Muscle layer of colon (tissue), 2 donors: ENCODE data around the gene CRTC1.
A peak's percentile ranks its signal among the peaks of the same experiment; 100 is the strongest.
"Not testable (repeated sequence)": the region's sequence is repeated elsewhere in the genome, so short reads cannot be mapped to it uniquely, and the experiment has no call there.

ENCODE experiments used
- H3K27ac ChIP-seq: one replicate; pipeline ENCODE4 v1.7.0; 2013; ENCODE audit warnings: low read depth, mild to moderate bottlenecking, low read length, moderate library complexity
- H3K27me3 ChIP-seq, 2 donors: one replicate each; pipeline ENCODE4 v1.7.0; 2013; ENCODE audit warnings: low read length in 2 of 2, mild to moderate bottlenecking in 2 of 2; ENCODE audit not compliant: insufficient read depth in 2 of 2, control insufficient read depth in 1 of 2
- H3K36me3 ChIP-seq: one replicate; pipeline ENCODE4 v1.7.0; 2013; ENCODE audit warnings: mild to moderate bottlenecking, low read length; ENCODE audit not compliant: insufficient read depth
- H3K4me1 ChIP-seq: one replicate; pipeline ENCODE4 v1.7.0; 2013; ENCODE audit warnings: mild to moderate bottlenecking, low read length; ENCODE audit not compliant: insufficient read depth
- H3K4me3 ChIP-seq, 2 donors: one replicate each; pipeline ENCODE4 v1.7.0; 2013; ENCODE audit warnings: low read length in 2 of 2, low read depth in 1 of 2, mild to moderate bottlenecking in 1 of 2, moderate library complexity in 1 of 2
- H3K9ac ChIP-seq: one replicate; pipeline ENCODE4 v1.7.0; 2013; ENCODE audit warnings: low read length
- H3K9me3 ChIP-seq: one replicate; pipeline ENCODE4 v1.7.0; 2013; ENCODE audit warnings: mild to moderate bottlenecking, low read length
- donor health status: abdominal sarcoma.
- donor health status: Adenocarcinoma of cecum.

The CRTC1 gene

DNA sequence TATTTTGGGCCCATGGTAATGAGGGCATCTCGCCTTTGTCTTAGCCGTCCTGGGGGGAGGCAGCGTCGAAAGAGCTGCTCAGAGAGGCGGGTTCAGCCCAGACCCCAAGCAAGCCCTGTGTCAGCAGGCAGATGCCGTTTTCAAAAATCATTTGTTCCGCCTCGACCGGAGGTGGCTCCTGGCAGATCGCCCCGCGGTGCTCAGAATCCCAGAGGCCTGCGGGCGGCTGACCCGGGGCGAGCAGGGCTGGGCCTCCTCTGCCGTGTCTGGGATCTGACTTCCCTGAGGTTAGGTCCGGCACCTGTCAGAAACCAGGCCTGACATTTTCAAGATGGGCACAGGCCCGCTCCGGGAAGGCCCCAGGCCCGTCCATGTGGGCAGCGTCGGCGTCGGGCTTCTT lies 36.1 kb downstream of the CRTC1 start:
- Histone ChIP-seq H3K36me3 (no peaks in the 10 kb centered on the region), H3K4me3 (no peak overlapping the region), H3K27ac (no peak overlapping the region), H3K9me3 (no peaks in the 10 kb centered on the region), H3K27me3 (no peaks in the 10 kb centered on the region), H3K4me1 (no peaks in the 10 kb centered on the region), H3K9ac (no peak overlapping the region)

DNA sequence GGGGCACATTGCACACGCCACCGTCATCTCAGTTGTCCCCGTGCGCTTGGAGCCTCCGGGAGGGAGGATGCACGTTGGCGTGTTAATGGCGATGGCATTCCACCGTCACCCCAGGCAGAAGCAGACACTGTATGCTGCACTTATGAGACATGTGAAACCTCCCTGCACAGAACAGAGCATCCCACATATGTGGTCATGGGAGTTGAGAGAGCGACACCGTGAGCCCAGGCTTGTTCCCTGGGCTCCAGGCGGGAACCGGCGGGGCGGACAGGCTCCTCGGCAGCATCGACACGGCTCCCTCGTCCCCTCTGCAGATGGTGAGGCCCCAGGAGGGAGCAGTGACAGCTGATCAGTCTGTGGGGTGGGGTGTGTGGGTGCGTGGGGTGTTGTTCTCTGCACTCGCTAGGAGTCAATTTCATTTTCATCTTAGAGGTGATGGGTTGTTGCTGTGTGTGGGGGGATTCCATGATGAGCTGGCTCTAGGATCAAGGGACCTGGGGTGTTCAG lies 40.4 kb downstream of the CRTC1 start:
- Histone ChIP-seq H3K27me3 (no peaks in the 10 kb centered on the region), H3K4me3 (no peak overlapping the region), H3K9ac (no peak overlapping the region), H3K36me3 (no peaks in the 10 kb centered on the region), H3K9me3 (no peaks in the 10 kb centered on the region), H3K27ac (no peak overlapping the region), H3K4me1 (no peaks in the 10 kb centered on the region)

DNA sequence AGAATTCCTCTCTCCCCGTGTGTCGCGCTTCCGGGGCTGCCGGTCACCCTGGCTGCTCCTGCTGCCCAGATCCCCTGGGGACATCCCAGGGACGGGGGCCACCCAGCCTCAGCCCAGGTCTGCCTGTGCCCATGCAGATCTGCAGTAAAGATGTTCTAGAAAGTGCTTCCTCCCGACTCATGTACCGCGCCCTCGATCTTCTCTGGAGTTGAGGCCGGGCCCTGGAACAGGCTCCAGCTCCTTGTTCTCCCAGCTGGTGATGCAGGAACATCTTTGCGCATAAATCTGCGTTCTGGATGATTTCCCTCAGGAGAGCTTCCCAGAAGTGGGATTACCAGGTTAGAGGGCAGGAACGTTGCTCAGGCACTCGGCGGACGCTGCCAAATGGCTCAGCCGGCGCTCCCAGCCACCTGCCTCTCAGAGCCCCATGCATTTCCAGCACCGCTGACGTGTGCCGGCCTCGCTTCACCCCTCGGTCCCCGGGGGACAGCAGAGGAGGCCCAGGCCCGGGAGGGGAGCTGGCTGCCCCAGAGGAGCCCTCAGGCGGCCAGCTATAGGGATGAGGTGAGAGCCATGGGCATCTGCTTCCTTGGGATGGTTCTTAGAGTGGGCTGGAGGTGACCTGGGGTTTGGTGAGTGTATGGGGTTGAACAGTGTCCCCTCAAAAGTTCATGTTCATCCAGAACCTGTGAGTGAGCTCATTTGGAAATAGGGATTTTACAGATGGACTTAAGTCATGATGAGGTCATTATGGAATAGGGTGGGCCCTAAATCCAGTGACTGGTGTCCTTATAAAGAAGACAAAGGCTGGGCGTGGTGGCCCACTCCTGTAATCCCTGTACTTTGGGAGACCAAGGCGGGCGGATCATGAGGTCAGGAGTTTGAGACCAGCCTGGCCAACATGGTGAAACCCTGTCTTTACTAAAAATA lies 42.6 kb downstream of the CRTC1 start:
- Histone ChIP-seq H3K9me3 (no peaks in the 10 kb centered on the region), H3K4me3 (no peak overlapping the region), H3K36me3 (no peaks in the 10 kb centered on the region), H3K9ac (no peak overlapping the region), H3K27ac (no peak overlapping the region), H3K4me1 (no peaks in the 10 kb centered on the region), H3K27me3 (no peaks in the 10 kb centered on the region)

DNA sequence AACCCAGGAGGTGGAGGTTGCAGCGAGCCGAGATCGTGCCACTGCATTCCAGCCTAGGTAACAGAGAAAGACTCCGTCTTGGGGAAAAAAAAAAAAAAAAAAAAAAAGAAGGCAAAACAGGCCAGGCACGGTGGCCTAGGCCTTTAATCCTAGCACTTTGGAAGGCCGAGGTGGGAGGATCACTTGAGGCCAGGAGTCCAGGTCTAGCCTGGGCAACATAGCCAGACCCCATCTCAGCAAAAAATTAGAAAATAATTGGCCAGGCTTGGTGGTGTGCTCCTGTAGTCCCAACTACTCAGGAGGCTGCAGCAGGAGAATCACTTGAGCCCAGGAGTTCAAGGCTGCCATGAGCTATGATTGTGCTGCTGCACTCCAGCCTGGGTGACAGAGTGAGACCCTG lies 43.4 kb downstream of the CRTC1 start:
- Histone ChIP-seq H3K27me3 (no peaks in the 10 kb centered on the region), H3K4me1 (no peaks in the 10 kb centered on the region), H3K27ac (no peak overlapping the region), H3K9me3 (no peaks in the 10 kb centered on the region), H3K9ac (no peak overlapping the region), H3K36me3 (no peaks in the 10 kb centered on the region), H3K4me3 (no peak overlapping the region)

DNA sequence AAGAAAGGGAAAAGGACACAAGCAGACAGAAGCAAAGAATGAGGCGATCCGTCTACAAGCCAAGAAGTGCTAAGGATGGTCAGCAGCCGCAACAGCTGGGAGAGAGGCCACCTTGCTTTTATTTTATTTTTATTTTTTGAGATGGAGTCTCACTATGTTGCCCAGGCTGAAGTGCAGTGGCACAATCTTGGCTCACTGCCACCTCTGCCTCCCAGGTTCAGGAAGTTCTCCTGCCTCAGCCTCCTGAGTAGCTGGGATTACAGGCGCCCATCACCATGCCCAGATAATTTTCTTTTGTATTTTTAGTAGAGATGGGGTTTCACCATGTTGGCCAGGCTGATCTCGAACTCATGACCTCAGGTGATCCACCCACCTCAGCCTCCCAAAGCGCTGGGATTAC lies 44.1 kb downstream of the CRTC1 start:
- H3K27ac ChIP-seq, H3K4me3 ChIP-seq, H3K4me1 ChIP-seq, H3K9me3 ChIP-seq, H3K9ac ChIP-seq, H3K36me3 ChIP-seq, H3K27me3 ChIP-seq: not testable (repeated sequence)

DNA sequence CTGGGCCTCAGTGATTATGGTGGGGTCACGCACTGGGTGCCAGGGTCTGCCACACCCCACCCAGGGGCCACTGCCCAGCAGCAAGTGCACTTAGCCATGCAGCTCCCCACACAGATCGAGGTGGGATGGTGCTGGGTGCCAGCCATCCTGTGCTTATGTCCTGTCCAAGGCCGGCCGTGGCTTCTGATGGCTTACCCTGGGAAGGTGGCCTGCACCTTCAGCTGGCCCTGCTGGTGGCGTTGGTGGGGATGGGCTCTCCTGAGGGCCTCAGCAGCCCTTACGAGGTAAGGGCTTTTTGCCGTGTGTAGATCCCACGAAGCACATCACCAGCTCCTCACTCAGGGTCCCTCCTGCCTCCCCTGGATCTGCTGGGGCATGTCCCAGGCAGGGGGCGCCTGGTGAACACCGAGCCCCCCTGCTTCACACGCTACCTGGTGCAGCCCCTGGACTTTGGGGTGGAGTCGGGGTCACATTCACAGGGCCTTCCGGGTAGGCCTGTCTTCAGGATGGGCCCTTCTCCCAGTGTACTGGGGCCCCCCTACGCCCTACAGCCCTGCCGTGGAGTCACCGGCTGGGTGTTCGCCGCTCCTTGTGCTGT lies 46.6 kb downstream of the CRTC1 start:
- Histone ChIP-seq H3K9ac (no peak overlapping the region), H3K4me1 (peaks cover 14% of the 10 kb centered on the region), H3K27me3 (no peaks in the 10 kb centered on the region), H3K9me3 (no peaks in the 10 kb centered on the region), H3K4me3 (no peak overlapping the region), H3K36me3 (no peaks in the 10 kb centered on the region), H3K27ac (no peak overlapping the region)

DNA sequence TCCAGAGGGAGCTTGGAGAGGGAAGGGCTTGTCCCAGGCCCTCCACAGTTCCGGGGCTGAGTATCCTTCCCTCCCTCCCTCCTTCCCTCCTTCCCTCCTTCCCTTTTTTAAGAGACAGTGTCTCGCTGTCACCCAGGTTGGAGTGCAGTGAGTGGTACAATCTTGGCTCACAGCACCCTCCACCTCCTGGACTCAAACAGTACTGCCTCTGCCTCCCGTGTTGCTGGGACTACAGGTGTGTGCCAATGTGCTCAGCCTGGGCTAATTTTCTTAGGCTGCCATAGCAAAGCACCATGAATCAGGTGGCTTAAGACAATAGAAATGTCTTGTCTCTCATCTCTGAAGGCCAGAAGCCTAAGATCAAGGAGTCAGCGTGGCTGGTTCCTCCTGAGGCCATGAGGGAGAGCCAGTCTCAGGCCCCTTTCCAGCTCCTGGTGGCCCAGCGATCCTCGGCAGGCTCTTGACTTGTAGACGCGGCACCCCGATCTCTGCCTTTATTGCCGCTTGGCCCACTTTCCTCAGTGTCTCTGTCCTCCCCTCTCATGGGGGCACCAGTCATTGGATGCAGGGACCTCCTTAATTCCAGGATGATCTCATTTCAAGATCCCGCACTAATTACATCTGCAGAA lies 47.5 kb downstream of the CRTC1 start:
- Histone ChIP-seq H3K27me3 (no peaks in the 10 kb centered on the region), H3K36me3 (no peaks in the 10 kb centered on the region), H3K9me3 (no peaks in the 10 kb centered on the region), H3K9ac (no peak overlapping the region), H3K27ac (no peak overlapping the region), H3K4me3 (no peak overlapping the region), H3K4me1 (peaks cover 18% of the 10 kb centered on the region)

DNA sequence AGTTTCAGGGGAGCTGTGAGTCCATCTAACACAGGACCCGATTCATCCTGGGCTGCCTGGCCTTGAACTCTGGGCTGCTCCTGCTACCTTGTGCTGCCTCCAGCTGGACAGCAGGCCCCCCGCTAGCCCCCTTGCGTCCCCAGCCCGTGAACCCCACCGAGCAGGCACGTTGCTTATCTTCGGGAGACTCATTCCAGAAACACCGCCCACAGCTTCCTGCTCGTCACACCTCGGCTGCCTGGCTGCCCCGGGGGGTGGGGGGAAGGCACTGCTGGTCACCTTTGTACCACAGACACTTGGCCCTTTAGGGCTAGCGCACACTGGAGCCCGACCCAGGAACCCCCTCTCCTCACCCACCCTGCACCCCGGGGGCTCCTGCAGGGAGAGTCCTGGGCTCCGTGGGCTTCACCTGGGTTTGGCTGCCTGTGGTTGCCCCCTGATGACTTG lies 48.1 kb downstream of the CRTC1 start:
- H3K4me3 ChIP-seq: no peak overlapping the region
- H3K27me3 ChIP-seq: no peaks in the 10 kb centered on the region
- no peak overlapping the region for H3K9ac ChIP-seq
- H3K4me1 ChIP-seq: peaks cover 18% of the 10 kb centered on the region
- no peaks in the 10 kb centered on the region for H3K9me3 ChIP-seq
- peak overlapping the region; percentile 14 for H3K27ac ChIP-seq
- no peaks in the 10 kb centered on the region for H3K36me3 ChIP-seq

DNA sequence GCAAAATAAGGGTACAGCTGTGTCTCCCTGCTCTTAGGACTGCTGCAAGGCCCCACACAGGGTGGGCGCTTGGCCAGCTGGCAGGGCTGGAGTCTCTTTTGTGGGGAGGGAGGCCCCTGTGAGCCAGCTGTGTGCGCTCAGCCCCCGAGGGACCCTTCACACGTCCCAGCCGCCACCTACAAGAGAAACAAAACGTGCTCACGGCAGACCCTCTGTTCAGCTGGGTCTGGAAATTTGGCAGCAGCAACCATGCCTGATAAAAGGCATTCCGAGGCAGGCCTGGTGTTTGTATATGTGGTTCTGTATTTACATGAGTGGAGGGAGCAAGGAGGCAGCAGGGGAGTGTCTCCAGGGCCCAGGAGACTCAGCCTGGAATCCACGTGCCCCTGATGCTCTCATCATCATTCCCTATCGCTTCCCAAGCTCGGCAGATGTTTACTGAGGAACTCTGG lies 49.7 kb downstream of the CRTC1 start:
- Histone ChIP-seq H3K36me3 (no peaks in the 10 kb centered on the region), H3K9me3 (no peaks in the 10 kb centered on the region), H3K27me3 (no peaks in the 10 kb centered on the region), H3K27ac (peak overlapping the region; percentile 80), H3K9ac (no peak overlapping the region), H3K4me1 (peaks cover 18% of the 10 kb centered on the region), H3K4me3 (no peak overlapping the region)

DNA sequence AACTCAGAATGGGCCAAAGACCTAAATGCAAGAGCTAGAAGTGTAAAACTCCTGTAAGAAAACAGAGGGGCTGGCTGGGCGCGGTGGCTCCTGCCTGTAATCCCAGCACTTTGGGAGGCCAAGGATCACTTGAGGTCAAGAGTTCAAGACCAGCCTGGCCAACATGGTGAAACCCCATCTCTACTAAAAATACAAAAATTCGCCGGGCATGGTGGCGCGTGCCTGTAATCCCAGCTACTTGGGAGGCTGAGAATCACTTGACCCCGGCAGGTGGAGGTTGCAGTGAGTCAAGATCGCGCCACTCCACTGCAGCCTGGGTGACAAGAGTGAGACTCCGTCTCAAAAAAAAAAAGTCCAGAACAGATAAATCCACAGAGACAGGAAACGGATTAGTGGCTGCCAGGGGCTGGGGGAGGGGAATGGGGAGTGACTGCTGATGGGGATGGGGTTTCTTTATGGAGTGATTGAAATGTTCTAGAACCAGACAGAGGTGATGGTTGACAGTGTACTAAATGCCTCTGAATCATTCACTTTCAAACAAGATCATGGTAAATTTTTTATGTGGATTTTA lies 50.4 kb downstream of the CRTC1 start:
- not testable (repeated sequence) for H3K9ac ChIP-seq
- H3K27ac ChIP-seq: peak overlapping the region; percentile 80

DNA sequence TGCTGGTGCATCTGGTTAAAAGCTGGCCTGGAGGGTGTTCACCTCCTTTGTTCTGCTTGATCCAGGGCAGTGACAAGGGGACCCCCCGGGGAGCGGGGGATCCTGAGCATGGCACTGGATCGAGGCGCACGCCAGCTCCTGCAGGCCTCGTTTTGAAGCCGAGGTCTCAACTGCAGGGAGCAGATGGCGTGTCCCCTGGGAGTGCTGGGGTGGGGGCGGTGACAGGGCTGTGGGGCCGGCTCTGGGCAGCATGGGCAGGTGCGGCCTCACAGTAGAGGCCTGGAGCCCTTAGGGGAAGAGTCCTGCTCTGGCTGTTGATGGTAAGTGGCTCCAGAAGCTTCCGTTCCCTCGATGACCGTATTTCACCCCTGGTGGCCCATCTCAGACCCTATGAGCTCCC lies 51.8 kb downstream of the CRTC1 start:
- H3K27ac ChIP-seq: no peak overlapping the region
- peaks cover 18% of the 10 kb centered on the region for H3K4me1 ChIP-seq
- no peaks in the 10 kb centered on the region for H3K9me3 ChIP-seq
- no peak overlapping the region for H3K4me3 ChIP-seq
- no peaks in the 10 kb centered on the region for H3K36me3 ChIP-seq
- no peak overlapping the region for H3K9ac ChIP-seq
- no peaks in the 10 kb centered on the region for H3K27me3 ChIP-seq

More for the DNA sequence above, 50.4 kb downstream of the CRTC1 start:
- H3K9me3 ChIP-seq, H3K4me3 ChIP-seq, H3K36me3 ChIP-seq, H3K27me3 ChIP-seq: not testable (repeated sequence)
- H3K4me1 ChIP-seq: peaks cover 18% of the 10 kb centered on the region
